ENCODE results near the gene CIZ1.

CIZ1 gene

DNA sequence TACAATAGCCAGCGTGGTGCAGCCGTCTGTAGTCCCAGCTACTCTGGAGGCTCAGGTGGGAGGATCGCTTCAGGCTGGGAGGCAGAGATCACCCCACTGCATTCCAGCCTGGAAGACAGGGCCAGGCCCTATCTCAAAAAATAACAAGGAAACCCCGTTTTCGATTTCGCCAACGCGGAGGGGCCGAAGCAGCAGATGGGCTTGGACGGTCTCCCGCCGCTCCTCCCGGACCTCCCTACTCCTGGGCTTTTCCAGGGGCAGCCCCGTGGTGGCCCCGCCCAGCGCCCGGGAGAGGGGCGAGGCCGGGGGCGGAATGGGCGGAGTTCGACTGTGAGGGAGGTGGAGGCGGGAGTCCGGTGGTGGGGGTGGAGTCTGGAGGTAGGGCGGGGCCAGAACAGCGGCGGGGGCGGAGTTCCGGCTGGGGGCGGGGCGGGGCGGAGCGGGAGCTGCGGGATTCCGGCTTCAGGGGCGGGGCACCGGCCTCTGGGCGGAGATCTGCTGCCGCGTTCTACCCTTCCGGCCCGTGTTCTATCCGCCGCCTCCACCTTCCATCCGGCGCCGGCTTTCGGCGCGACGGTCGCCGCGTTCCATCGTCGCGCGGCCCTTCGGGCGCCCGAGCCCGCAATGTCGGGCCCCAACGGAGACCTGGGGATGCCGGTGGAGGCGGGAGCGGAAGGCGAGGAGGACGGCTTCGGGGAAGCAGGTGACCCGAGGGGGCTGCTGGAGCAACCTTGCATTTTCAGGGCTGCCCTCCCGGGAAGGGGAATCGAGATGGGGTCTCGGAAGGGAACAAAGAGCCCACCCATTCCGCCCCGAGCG lies 31.4 kb downstream of the CIZ1 start, which contains the start of gene BBLN:
TSS of gene BBLN (plus strand) at position 482 of the 819 bp plus-strand sequence. CDS start at position 625, 143 bp downstream.
- DNase-seq = peak; percentile 92 to 95

DNA sequence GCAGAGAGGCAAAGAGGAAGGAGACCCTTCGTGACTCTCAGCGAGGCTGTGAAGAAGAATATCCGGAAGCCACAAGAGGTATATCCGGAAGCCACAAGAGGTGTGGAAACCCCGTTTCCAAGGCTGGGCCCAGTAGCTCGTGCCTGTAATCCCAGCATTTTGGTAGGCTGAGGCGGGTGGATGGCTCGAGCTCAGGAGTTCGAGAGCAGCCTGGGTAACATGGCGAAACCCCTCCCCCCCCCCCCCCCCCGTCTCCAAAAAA lies 31.9 kb downstream of the CIZ1 start:
- DNase-seq = peak; percentile 28 to 30

DNA sequence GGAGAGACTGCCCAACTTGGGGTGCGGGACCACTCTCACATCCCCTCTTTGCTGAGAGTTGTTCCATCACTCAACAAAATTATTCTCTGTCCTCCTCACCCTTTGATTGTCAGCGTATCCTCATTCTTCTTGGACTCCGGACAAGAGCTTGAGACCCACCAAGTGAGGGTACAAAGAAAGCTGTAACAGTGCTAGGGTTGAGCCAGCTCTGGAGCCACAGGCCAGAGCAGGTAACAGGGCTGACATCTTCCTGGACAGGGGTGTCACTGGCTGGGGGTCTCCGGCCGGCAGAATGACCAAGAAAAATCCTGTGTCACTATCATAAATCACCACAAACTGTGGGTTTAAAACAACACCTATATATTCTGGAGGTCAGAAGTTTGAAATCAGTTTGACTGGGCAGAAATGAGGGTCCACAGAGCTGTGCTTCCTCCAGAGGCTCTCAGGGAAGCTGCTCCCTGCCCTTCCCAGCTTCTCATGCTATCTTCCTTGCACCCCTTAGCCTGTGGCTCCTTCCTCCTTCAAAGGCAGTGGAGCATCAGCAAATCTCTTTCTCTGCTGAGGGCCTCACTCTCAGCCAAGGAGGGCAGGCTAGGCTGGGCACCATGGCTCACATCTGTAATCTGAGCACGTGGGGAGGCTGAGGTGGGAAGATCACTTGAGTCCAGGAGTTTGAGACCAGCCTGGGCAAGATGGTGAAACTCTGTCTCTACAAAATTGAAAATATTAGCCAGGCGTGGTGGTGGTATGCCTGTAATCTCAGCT lies 35.5 kb downstream of the CIZ1 start:
- no peak for DNase-seq

DNA sequence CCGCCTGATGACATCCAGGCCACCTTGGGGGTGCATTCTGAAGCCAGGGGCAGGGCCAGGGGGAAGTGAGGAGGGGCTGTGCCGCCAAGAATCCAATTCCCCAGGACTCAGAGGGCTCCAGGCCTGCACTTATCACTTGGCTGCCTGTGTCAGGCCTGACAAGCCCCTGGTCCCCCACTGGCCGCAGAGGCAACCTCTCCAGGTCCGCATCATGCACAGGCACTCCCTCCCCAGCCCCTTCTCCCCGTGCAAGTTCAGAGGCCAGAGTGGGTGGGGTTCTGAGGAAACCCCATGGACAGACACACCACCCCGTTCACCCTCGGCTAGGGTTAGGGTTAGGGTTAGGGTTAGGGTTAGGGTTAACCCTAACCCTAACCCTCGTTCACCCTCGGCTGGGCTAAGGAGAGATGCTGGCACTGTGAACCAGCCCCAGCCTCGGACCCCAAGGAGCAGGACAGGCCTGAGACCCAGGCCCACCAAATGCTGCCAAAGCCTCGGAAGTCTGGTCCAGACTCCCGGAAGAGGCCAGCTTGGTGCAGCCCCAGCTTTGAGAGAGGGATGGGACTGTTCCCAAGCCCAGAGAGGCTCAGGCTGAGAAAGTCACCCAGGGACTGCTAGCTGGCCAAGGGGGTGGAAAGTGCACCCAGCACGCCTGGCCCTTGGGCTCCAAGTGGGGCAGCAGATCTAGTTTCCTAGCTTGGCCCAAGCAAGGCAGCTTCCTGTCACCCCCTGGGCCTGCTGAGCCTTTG lies 37.3 kb downstream of the CIZ1 start:
- no peak for DNase-seq

DNA sequence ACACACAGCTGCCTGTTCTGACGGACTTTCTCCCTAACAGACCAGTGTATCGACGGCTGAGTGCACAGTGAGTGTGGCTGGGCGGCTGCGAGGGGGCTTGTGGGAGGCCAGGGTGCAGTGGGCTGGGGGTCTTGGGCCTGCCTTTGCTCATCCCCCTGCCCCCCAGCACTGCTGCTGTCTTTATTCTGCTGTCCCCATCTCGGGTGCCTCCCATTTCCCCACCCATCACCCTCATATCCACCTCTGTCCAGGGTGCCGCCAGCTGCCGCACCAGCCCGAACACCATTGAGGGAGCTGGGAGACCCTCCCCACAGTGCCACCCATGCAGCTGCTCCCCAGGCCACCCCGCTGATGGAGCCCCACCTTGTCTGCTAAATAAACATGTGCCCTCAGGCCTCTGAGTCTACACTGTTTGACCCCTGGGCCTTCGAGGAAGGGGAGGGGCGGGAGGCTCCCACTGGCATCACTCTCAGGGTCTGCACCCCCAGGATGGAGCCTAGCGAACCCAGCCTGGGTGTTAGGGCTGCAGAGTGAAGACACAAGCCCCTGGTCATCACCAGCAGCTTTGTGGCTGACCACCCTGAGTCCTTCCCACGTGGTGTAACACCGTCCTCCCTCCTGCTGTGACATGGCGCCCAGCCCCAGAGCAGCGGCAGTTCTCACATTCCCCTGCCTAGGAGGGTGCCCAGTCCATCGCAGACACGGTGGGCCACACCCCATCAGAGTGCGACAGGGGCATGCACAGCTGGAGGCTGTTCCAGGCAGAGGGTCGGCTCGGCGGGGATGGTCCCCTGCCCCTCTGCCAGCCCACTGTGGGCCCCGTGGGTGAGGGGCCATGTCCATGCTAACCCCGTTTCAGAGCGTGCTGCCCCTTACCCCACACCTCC lies 38.1 kb downstream of the CIZ1 start:
- DNase-seq = no peak

DNA sequence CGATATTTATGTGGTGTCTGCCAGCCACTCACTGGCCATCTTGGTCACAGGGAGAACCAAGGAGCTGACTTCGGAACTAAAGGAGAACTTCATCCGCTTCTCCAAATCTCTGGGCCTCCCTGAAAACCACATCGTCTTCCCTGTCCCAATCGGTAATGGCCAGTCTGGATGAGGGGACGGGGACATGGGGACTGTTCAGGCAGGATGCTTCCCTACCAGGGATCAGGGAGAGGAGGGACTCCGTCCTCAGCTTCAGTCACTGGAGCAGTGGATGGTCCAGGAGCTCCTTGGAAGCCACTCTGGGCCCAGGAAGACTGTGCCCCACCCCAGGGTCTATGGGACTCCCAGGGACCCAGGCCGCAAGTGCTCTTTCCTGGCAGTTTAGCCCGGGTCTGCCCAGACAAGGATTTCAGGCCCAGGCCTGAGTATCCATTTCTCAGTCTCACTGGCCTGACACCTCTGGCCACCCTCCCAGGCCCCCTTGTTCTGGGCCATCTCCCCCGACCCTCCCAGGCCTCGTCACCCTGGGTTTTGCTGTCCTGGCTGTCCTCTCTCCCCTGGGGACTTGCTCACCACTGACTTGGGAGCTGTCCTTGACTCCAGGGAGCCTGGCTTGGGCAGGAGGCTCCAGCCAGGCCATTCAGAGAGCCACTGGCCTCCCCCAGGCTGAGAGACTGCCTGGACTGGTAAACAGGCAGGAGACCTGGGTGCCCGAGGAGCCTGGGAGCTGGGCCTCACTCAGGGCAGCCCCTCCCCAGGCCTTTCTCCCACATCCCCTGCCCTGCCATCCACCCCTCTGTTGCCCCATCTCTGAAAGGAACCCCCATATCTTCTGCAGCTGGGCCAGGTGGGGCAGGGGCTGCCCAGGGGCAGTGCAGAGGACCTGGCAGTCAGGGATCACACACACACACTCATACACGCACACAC lies 39.0 kb downstream of the CIZ1 start:
- no peak for DNase-seq

DNA sequence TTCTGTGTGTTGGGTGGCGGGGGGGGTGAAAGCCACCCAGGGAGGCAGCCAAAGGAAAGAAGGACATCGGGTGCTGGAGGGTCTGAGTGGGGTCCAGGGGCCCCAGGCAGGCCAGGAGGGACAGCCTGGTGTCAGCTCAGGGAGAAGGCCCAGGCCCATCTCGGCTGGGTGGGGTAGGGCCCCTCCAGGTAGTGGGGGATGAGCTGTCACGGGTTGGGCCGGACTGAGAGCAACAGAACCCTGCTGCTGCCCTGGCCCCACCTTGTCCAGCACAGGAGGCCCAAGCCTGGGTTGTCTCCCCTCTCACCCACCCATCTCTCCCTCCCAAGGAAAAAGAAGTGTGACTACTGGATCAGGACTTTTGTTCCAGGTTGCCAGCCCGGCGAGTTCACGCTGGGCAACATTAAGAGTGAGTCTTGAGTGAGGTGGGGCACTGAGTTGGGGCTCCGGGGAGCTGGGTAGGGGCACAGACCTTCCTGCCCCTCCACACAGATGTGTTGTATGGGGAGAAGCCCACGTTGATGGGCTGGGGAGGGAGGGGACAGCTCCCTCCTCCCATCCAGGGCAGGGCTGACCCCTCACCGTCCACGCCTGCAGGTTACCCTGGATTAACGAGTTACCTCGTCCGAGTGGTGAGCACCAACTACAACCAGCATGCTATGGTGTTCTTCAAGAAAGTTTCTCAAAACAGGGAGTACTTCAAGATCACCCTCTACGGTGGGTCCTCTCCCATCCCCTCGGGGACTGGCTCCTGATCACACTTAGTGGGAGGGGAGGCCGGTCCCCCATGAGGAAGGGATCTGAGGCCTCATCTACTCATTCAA lies 39.9 kb downstream of the CIZ1 start:
- no peak for DNase-seq

DNA sequence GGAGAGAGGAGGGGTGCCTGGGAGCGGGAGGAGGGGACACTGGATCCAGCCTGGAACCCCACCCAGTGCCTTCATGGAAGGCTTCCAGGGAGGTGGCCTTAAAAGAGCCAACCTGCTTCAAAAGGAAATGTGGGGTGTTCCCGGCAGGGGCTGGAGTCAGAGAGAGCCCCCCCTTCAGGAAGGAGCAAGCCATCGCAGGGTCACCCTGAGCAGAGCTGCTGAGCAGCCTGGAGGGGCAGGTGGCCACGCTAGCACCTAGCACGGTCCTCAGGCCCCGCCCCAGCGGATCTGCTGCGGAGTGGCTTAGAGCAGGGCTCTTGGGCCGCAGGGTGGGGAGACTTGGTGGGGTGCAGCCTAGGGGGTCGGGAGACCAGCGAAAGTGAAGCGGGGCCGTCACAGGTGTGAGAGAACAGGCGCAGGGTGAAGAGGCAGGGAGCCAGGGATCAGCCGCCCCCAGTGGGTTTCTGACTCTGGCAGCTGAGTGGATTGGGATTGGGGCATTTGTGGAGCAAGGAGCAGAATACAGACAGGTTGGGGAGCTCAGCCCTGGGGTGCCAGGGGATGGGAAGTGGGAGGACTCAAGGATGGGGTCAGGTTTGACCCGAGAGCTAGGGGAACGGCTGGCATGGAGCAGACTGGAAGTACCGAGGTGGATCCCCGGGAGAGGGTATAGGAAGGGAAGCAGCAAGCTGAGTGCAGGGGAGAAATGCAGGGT lies 40.6 kb downstream of the CIZ1 start:
- DNase-seq = no peak

DNA sequence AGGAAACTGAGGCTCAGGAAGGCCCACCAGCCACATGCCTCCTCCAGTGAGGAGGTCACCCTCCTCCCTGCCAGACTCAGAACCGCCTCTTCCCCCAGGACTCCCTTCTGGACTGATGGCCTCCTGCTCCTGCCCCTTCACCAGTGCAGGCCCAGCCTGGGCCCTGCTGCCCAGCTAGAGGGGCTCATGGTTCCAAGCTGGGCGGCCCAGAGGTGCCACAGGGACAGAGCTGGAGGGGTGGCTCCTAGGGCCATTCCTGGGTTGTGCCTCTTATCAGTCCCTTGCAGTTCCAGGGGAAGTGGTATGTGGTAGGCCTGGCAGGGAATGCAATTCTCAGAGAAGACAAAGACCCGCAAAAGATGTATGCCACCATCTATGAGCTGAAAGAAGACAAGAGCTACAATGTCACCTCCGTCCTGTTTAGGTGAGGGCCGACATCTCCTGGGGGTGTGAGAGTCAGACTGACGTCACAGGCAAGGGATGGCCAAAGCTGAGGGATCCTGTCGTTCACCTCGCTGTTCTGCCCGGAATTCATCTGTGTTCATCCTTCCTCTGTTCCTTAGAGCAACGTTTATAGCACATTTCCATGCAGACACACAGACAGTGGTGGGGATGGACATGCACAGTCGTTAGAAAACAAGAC lies 41.3 kb downstream of the CIZ1 start:
- DNase-seq = no peak

DNA sequence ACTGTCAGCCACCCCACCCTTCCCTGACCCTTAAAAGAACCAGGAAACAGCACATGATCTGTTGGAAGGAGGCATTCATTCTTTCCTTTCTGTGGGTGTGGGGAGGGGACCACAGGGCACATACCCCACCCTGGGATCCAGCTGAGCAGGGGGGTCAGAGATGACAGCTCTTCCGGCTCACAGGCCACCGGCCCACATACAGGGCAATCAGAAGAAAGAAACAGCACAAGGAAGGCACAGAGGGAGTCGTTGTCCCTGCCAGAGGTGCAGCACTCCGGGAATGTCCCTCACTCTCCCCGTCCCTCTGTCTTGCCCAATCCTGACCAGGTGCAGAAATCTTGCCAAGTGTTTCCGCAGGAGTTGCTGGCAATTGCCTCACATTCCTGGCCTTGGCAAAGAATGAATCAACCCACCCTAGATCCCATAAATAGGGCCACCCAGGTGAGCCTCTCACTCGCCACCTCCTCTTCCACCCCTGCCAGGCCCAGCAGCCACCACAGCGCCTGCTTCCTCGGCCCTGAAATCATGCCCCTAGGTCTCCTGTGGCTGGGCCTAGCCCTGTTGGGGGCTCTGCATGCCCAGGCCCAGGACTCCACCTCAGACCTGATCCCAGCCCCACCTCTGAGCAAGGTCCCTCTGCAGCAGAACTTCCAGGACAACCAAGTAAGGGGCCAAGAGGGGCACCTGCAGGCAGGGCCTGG lies 42.2 kb downstream of the CIZ1 start, which contains the start of gene LCN2:
TSS of gene LCN2 (plus strand) at position 453 of the 701 bp plus-strand sequence. CDS start at position 526, 73 bp downstream.
- no peak for DNase-seq

DNA sequence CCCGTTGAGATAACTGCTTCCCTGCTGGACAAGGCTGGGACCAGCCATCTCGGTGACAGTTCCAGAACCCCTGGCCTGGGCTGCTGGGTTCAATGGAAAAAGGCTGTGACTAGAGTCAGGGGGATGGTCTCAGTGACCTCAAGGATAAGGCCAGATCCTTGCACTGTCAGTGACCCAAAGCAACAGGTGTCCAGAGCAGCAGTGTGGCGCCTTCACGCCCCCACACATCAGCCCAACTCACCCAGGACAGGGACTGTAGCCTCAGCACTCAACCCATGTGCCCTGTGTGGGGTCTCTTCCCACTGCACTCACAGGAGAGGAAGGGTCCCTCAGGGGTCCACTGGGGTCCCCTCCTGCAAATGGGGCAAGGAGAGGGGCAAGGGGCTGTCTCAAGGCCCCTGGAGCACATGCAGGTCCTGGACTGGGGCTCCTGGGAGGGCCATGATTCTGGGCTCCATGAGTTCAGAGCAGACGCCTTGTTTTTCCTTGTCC lies 42.8 kb downstream of the CIZ1 start:
- no peak for DNase-seq

DNA sequence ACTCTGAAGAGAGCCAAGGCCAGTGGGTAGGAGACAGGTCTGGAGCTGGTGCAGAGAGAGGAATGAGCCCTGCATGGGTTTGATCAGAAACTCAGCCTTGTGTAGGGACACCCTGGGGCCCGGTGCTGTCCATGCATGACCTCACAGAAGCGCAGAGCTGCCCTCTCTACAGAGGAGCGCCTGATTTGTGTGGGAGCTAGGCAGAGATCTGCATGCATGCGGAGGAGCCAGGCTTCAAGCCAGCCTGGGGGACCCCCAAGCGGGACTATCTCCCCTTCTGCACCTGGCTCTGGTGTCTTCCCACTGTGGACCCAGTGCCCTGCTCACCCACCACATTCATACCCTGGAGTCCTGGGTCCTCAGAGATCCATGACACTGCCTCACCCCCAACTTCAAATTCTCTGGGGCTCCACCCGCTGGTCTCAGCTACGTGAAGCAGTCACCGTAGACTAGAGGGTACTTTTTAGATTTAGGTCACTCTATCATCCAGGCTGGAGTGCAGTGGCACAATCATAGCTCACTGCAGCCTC lies 44.7 kb downstream of the CIZ1 start:
- DNase-seq = no peak

DNA sequence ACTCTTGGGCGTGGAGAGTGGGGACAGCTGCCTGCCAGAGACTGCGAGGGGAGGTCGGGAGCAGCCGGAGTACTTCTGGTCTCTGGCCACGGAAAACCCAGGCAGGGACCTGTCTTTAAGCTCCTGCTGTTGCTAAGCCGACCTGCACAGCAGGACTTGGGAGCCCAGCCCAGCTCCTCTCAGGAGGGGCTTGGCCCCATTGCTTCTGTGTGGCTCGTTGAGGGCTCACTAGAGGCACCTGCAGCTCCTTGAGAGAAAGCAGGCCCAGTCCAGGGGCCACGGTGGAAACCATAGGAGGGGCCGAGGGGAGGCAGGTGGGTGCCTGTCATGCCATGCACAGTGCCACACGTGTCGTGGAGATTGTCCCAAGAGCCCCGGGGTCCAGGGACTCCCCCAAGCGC lies 45.4 kb downstream of the CIZ1 start:
- DNase-seq = no peak

DNA sequence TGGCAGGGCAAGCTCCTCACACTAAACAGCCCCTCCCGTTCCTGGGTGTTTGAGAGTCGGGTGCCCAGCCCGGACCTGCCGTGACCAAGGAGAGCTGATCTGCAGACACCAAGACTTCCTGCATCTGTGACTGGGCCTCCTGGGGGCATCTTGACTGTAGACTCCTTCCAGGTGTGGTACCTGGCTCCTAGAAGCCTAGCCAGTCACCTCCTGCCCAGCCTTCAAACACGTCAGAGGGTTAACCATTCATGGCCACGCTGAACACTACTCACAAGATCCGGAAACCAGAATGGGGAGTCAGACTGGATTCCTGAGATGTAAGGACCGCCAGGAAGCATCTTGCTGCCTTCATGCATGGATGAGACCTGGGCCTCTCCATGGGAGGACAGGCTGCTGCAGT lies 45.8 kb downstream of the CIZ1 start:
- DNase-seq = no peak

DNA sequence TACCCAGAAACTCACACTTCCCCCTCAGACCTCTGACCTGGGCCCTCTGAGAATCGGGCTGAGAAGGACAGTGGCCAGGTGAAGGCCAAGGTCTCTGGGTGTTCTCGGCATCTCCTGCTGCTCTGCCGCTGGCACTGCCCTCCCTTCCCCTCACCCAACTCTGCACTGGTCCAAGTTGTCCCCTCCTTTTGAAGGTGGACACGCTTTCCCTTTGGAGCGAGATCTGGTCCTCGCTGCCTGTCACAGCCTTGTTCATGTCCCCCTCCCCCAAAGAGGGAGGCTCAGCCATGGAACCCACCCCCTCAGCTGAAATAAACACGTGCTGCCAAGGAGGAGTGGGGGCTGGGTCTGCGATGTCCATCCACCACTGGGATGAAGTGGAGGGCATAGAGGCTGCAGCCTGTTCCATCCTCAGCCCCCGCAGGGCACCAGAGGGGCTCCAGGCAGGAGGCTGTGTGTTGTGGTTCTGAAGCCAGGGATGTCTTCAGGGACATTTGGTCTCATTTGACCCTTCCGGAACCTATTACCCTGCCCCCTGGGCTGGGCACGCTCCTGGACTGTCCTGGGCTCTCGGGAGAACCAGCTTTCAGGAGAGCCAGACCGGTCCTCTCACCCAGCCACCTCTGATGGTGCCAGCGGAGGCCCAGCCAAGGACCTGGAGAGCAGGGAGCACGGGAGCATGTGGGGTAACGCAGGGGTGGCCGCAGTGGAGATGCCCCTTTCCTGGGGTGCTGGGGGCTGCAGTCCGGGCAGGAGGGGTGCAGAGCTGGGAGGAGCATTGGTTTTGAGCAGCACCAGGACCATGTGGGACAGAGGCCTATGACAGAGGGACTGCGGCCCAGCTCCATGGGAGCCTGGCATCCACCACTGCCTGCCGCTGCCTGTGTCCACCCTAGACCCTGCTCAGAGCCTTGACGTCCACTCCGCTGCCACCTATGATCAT lies 46.9 kb downstream of the CIZ1 start:
- no peak for DNase-seq

DNA sequence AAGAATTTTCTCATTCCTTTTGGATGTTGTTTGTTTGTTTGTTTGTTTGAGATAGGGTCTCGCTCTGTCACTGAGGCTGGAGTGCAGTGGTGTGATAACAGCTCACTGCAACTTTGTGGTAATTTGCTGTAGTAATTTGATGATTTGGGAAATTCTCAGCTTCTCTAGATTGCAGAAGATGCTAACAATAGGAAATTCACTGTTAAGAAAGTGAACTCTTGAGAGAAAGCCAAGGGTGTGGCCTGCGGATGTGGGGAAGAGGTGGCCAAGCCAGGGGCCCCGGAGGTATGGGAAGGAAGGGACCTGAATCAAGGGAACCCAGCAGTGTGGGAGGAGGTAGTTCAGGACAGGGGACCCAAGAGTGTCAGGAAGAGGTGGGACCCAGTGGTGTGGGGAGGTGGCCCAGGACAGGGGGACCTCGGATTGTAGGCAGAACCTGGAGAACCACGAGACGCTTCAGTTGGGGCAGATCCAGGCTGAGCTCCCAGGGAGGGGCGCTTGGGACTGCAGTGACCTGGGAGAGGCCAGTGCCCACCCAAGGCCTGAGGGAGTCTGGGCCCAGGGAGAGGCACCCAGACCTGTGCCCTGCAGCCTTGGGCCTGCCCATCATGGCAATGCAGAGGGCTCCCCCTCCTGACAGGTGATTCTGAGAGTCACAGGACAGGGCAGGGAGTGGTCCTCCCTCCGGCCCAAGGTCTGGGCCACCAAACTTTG lies 47.7 kb downstream of the CIZ1 start:
- DNase-seq = no peak

Measured in activated CD4-positive, alpha-beta T cell treated with anti-CD3 and anti-CD28 coated beads for 4 hours (primary cell).